Smooth muscle cell of the brain vasculature (primary cell): Measurements from ENCODE around the gene PAPOLB.

Experiments
- DNase-seq: peaks from one replicate; pipeline ENCODE4 v3.0.0-alpha.2; 2012; ENCODE audit warnings: low read depth, low spot score

The PAPOLB gene

GRCh38 chr7:4878336-4879335 lies 16.8 kb upstream of the PAPOLB start:
- no peak for DNase-seq

GRCh38 chr7:4876586-4876985 lies 14.8 kb upstream of the PAPOLB start:
- no peak for DNase-seq

GRCh38 chr7:4875391-4875790 lies 13.6 kb upstream of the PAPOLB start:
- no peak for DNase-seq

- no peak for DNase-seq
Measured at GRCh38 chr7:4873071-4873944, 11.5 kb upstream of the PAPOLB start.

- no peak for DNase-seq
Measured at GRCh38 chr7:4871930-4872675, 10.3 kb upstream of the PAPOLB start.

GRCh38 chr7:4871056-4871680 lies 9.3 kb upstream of the PAPOLB start:
- DNase-seq: no peak

GRCh38 chr7:4868493-4868892 lies 6.7 kb upstream of the PAPOLB start:
- DNase-seq: no peak

GRCh38 chr7:4866528-4867496 lies 5.0 kb upstream of the PAPOLB start:
- no peak for DNase-seq

- DNase-seq: no peak
Measured at GRCh38 chr7:4862156-4862555, 326 bp upstream of the PAPOLB start.

GRCh38 chr7:4861227-4861626 lies 603 bp downstream of the PAPOLB start:
- no peak for DNase-seq

- DNase-seq: no peak
Measured at GRCh38 chr7:4857189-4857588, 4.6 kb downstream of the PAPOLB start.

GRCh38 chr7:4856336-4857057 lies 5.3 kb downstream of the PAPOLB start:
- DNase-seq: no peak

- no peak for DNase-seq
Measured at GRCh38 chr7:4854916-4855315, 6.9 kb downstream of the PAPOLB start.

- no peak for DNase-seq
Measured at GRCh38 chr7:4851459-4852422, 10.1 kb downstream of the PAPOLB start.

GRCh38 chr7:4850262-4850795 lies 11.5 kb downstream of the PAPOLB start:
- DNase-seq: no peak

GRCh38 chr7:4849390-4849789 lies 12.4 kb downstream of the PAPOLB start:
- no peak for DNase-seq

- no peak for DNase-seq
Measured at GRCh38 chr7:4845740-4846142, 16.1 kb downstream of the PAPOLB start.
